ENCODE measurements around the gene GPA33.
A peak's percentile ranks its signal among the peaks of the same experiment; 100 is the strongest.

Gene GPA33, protein sequence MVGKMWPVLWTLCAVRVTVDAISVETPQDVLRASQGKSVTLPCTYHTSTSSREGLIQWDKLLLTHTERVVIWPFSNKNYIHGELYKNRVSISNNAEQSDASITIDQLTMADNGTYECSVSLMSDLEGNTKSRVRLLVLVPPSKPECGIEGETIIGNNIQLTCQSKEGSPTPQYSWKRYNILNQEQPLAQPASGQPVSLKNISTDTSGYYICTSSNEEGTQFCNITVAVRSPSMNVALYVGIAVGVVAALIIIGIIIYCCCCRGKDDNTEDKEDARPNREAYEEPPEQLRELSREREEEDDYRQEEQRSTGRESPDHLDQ

GRCh38 chr1:167090314-167090942 lies at the start of gene GPA33:
TSS of gene GPA33 (minus strand) at chr1:167090377. CDS start at chr1:167090287, 90 bp downstream.
- DNase-seq (ENCODE audit: low spot score) = no peak

GRCh38 chr1:167138703-167139102 lies 48.5 kb upstream of the GPA33 start:
- DNase-seq (ENCODE audit: low spot score) = no peak

GRCh38 chr1:167137793-167138510 lies 47.8 kb upstream of the GPA33 start:
- no peak for DNase-seq (ENCODE audit: low spot score)

GRCh38 chr1:167137332-167137781 lies 47.2 kb upstream of the GPA33 start:
- DNase-seq (ENCODE audit: low spot score) = no peak

DNA sequence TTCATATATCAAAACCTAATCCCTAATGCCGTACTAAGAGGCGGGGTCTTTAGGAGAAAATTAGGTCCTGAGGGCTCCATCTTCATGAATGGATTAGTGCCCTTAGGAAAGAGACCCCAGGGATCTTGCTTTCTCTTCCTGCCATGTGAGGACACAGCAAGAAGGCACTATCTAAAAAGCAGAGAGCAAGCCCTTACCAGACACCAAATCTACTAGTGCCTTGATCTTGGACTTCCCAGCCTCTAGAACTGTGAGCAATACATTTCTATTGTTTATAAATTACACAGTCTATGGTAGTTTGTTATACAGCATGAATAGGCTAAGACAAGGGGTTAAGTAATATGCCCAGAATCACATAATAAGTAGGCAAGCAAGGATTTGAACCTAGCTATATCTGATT lies 46.6 kb upstream of the GPA33 start:
- no peak for DNase-seq (ENCODE audit: low spot score)

- peak; percentile 7 for DNase-seq (ENCODE audit: low spot score)
Measured at GRCh38 chr1:167136191-167136614, 46.0 kb upstream of the GPA33 start.

DNA sequence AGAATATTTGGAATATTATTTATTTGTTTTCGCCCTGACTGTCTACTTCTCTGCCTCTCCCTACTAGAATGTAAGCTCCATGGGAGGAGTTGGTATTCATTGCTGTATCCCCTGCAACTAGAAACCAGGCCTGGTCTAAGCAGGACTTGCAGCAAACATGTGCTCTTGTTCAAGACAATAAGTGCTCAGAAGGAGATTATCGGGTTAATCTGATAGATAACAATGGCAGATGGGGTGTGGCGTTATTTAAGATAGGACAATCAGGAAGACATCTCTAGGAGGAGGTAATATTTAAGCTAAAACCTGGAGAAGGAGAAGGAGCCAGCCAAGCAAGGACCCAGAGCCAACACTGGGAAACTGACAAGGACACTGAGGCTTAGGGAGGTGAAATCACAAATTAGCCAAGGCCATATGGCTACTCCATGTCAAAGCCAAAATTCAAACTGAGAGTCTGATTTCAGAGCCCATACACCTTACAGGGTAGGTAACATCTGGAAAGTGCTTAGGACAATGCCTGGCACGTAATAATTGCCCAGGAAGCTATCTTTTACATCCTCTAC lies 45.2 kb upstream of the GPA33 start:
- no peak for DNase-seq (ENCODE audit: low spot score)

DNA sequence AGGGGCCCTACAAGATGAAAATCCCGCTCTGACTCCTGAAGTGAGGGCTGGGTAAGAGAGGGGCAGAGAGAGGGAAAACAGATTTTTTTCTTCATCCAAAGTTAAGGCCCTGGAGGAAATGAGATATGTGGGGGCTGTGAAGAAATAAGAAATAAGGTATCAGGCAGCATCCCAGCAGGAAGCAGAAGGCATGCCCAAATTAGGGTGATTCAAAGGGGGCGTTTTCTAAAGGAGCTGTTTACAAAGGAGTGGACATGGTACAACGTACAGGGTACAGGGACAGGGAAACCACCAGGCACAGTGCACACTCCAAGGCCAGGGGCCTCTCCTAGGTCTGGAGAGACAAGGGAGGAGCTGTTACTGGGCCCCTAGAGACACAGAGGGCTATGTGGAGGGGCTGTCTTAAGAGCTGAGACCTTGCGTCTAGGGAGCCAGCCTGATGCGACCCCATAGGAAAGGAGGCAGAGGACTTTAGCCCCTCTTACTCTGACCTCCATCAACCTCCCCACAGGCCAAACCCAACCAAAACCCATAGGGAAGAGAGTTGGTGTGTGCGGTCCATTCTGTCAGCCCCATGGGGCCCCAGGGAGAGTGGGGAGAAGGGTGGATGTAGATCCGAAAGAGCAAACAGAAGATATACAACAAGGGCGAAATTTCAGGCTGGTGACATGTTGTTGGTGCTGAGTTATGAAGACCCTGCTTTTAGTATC lies 42.3 kb upstream of the GPA33 start:
- no peak for DNase-seq (ENCODE audit: low spot score)

GRCh38 chr1:167130829-167131510 lies 40.8 kb upstream of the GPA33 start:
- DNase-seq (ENCODE audit: low spot score) = no peak

- DNase-seq (ENCODE audit: low spot score) = peak; percentile 1
Measured at GRCh38 chr1:167128261-167129227, 38.4 kb upstream of the GPA33 start.

GRCh38 chr1:167127661-167128060 lies 37.5 kb upstream of the GPA33 start:
- no peak for DNase-seq (ENCODE audit: low spot score)

GRCh38 chr1:167127236-167127635 lies 37.1 kb upstream of the GPA33 start:
- DNase-seq (ENCODE audit: low spot score) = no peak

DNA sequence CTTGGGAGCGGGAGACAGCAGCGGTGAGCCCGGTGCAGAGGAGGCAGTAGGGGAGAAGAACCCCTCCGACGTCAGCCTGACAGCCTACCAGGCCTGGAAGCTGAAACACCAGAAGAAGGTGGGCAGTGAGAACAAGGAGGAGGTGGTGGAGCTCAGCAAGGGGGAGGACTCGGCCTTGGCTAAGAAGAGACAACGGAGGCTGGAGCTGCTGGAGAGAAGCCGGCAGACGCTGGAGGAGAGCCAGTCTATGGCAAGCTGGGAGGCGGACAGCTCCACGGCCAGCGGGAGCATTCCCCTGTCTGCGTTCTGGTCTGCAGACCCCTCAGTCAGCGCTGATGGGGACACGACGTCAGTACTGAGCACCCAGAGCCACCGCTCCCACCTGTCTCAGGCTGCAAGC lies 36.6 kb upstream of the GPA33 start:
- no peak for DNase-seq (ENCODE audit: low spot score)

DNA sequence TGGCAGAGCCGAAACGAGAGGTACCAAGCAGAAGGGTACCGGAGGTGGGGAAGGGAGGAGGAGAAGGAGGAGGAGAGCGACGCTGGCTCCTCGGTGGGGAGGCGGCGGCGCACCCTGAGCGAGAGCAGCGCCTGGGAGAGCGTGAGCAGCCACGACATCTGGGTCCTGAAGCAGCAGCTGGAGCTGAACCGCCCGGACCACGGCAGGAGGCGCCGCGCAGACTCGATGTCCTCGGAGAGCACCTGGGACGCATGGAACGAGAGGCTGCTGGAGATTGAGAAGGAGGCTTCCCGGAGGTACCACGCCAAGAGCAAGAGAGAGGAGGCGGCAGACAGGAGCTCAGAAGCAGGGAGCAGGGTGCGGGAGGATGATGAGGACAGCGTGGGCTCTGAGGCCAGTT lies 36.1 kb upstream of the GPA33 start:
- DNase-seq (ENCODE audit: low spot score) = no peak

GRCh38 chr1:167122568-167122967 lies 32.4 kb upstream of the GPA33 start:
- no peak for DNase-seq (ENCODE audit: low spot score)

DNA sequence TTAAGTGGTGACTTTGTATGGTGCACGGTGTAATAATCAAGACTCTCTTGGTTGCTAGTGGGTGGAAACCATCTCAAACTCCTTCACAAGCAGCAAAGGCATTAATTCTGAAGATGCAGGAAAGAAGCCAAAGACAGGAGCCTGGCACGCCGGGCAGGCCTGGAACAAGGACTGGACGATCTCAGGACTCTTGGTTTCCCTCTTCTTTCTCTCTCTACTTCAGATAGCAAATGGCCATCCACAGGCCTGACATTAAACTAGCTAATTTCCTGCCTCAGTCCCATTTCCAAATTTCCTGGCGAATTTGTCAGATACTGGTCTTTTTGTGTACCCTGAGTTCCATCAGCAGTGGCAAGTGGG lies 31.9 kb upstream of the GPA33 start:
- no peak for DNase-seq (ENCODE audit: low spot score)

GRCh38 chr1:167121375-167122120 lies 31.4 kb upstream of the GPA33 start:
- no peak for DNase-seq (ENCODE audit: low spot score)

- no peak for DNase-seq (ENCODE audit: low spot score)
Measured at GRCh38 chr1:167120899-167121298, 30.7 kb upstream of the GPA33 start.

GRCh38 chr1:167119696-167120095 lies 29.5 kb upstream of the GPA33 start:
- no peak for DNase-seq (ENCODE audit: low spot score)

DNA sequence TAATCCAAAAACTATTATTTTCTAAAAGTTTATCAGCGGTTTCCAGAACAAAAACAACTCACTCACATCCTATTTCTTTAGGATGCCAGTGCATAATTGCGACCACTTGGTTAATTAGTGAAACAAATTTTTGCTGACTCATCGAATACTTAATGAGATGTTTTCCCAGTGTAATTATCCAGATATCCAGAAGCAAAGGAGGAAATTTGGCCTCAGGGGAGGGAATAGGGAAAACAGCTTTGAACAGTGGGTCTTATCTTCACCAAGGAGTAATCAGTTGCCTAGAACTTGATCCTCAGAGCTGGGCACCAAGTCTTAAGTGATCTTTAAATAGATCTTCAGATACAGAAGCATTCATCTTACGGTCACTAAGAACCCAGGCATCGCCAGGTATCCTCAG lies 28.0 kb upstream of the GPA33 start:
- DNase-seq (ENCODE audit: low spot score) = no peak
